GM12878 (cell line): ENCODE measurements around the gene SFR1. TPM values are rescaled to one million over a fixed set of nuclear protein-coding genes. Genes with fewer than 3 reads are reported as not detected.

Source experiments
- ATAC-seq: fragments of 200-7000 bp; cut with Tn5 transposase; 3 replicates; pipeline ENCODE4 v1.9.1; 2020; ENCODE audit warnings: mild to moderate bottlenecking, moderate library complexity
- BruUV-seq: library from RNA; stranded (reverse); fragments of 400-500 nt; replicated peaks from 2 replicates; lab custom pipeline; 2021; lab: Mats Ljungman, UMichigan
- CTCF ChIA-PET: fragments of 300-600 bp; sonication (Branson Sonifier 250); formaldehyde crosslinking; extraction: SDS; loops from one replicate; lab custom pipeline; 2021; ENCODE audit warnings: inconsistent platforms; lab: Yijun Ruan, JAX
- POLR2A ChIA-PET: fragments of 350-600 bp; formaldehyde crosslinking; extraction: SDS; loops from one replicate; lab custom pipeline; 2021; ENCODE audit warnings: inconsistent platforms; lab: Charles Lee
- RAD21 ChIA-PET: fragments of 300-600 bp; sonication (Branson Sonifier 250); formaldehyde crosslinking; loops from one replicate; lab custom pipeline; 2023; ENCODE audit warnings: antibody characterized with exemption; ENCODE audit not compliant: unreplicated experiment; lab: Charles Lee
- SMC1A ChIA-PET: fragments of 300-600 bp; sonication (Branson Sonifier 250); formaldehyde crosslinking; loops from one replicate; lab custom pipeline; 2023; ENCODE audit not compliant: unreplicated experiment, uncharacterized antibody; lab: Charles Lee
- DNase-seq: peaks from one replicate; pipeline ENCODE4 v3.0.0-alpha.2; 2011; ENCODE audit warnings: low read depth, low spot score
- FAIRE-seq: peaks from 3 replicates; lab custom pipeline; 2011; peaks lifted over from hg19 to GRCh38; lab: Jason Lieb, UNC
- H2AFZ ChIP-seq: 2 replicates; pipeline ENCODE4 v1.6.0; 2011; ENCODE audit warnings: low read depth, low read length, control low read depth; ENCODE audit not compliant: control insufficient read depth
- H3K27ac ChIP-seq: 2 replicates; pipeline ENCODE4 v1.5.1; 2011; ENCODE audit warnings: control low read depth; ENCODE audit not compliant: control insufficient read depth, insufficient read depth
- H3K27me3 ChIP-seq, 2 experiments: replicated peaks in 1 of 2; 2 replicates each; pipeline versions ENCODE4 v1.6.0 to v1.6.1; 2011; ENCODE audit warnings: low read length in 1 of 2; ENCODE audit not compliant: control insufficient read depth in 2 of 2, insufficient read depth in 2 of 2
- H3K36me3 ChIP-seq, 2 experiments: 2 replicates each; pipeline ENCODE4 v1.5.1; 2011; ENCODE audit warnings: low read length in 1 of 2; ENCODE audit not compliant: control insufficient read depth in 2 of 2, insufficient read depth in 2 of 2
- H3K4me1 ChIP-seq: 2 replicates; pipeline ENCODE4 v1.6.1; 2011; ENCODE audit warnings: mild to moderate bottlenecking, low read length, moderate library complexity, mixed read lengths; ENCODE audit not compliant: control insufficient read depth, insufficient read depth
- H3K4me2 ChIP-seq: 2 replicates; pipeline ENCODE4 v1.6.0; 2011; ENCODE audit warnings: control low read depth; ENCODE audit not compliant: control insufficient read depth, insufficient read depth
- H3K4me3 ChIP-seq: fragments of 200-600 bp; sonication (generic); 2 replicates; pipeline ENCODE4 v1.5.1; 2016
- H3K79me2 ChIP-seq: 2 replicates; pipeline ENCODE4 v1.6.0; 2011; ENCODE audit warnings: low read length; ENCODE audit not compliant: control insufficient read depth, insufficient read depth
- H3K9ac ChIP-seq: 2 replicates; pipeline ENCODE4 v1.8.0; 2011; ENCODE audit warnings: low read length, control low read depth, mixed read lengths; ENCODE audit not compliant: control insufficient read depth, insufficient read depth
- H3K9me3 ChIP-seq: replicated peaks from 3 replicates; pipeline ENCODE4 v1.5.1; 2011; ENCODE audit warnings: mild to moderate bottlenecking, low read length; ENCODE audit not compliant: control insufficient read depth, insufficient read depth
- H4K20me1 ChIP-seq: 2 replicates; pipeline ENCODE4 v1.6.0; 2011; ENCODE audit not compliant: control insufficient read depth, insufficient read depth
- BACH1 ChIP-seq: fragments of 450-650 bp; IDR thresholded peaks from 2 replicates; pipeline ENCODE4 v1.6.1; 2017; ENCODE audit warnings: mild to moderate bottlenecking, borderline replicate concordance
- BMI1 ChIP-seq: fragments of 450-650 bp; IDR thresholded peaks from 2 replicates; pipeline ENCODE4 v1.6.1; 2016; ENCODE audit warnings: mild to moderate bottlenecking, moderate library complexity, borderline replicate concordance
- EP300 ChIP-seq, 2 experiments: fragments of 150-350 bp in 1 of 2; IDR thresholded peaks; 2 replicates each; pipeline ENCODE4 v1.6.1; 2011 to 2012; ENCODE audit warnings: low read depth in 2 of 2, low read length in 2 of 2, borderline replicate concordance in 1 of 2, improper control_type of control experiment in 1 of 2, inconsistent platforms in 1 of 2; ENCODE audit not compliant: control insufficient read depth in 1 of 2
- ESRRA ChIP-seq: IDR thresholded peaks from 2 replicates; pipeline ENCODE4 v1.6.1; 2012; ENCODE audit warnings: mild to moderate bottlenecking, low read length, improper control_type of control experiment
- HDGF ChIP-seq: fragments of 450-650 bp; IDR thresholded peaks from 2 replicates; pipeline ENCODE4 v1.6.1; 2016; ENCODE audit warnings: antibody characterized with exemption
- IKZF1 ChIP-seq: fragments of 450-650 bp; conservative IDR thresholded peaks from 2 replicates; pipeline ENCODE4 v1.6.1; 2017; ENCODE audit warnings: antibody characterized with exemption, mild to moderate bottlenecking
- NRF1 ChIP-seq: conservative IDR thresholded peaks from 2 replicates; pipeline ENCODE4 v1.6.1; 2011; ENCODE audit warnings: mild to moderate bottlenecking, low read depth, low read length, improper control_type of control experiment
- POU2F2 ChIP-seq: IDR thresholded peaks from 3 replicates; pipeline ENCODE4 v1.6.1; 2011; ENCODE audit warnings: low read depth, mild to moderate bottlenecking, low read length, borderline replicate concordance
- TAF1 ChIP-seq: IDR thresholded peaks from 2 replicates; pipeline ENCODE4 v1.6.1; 2011; ENCODE audit warnings: mild to moderate bottlenecking, low read depth, low read length, borderline replicate concordance
- ZNF217 ChIP-seq: fragments of 450-650 bp; IDR thresholded peaks from 2 replicates; pipeline ENCODE4 v1.6.1; 2017; ENCODE audit warnings: antibody characterized with exemption, mild to moderate bottlenecking
- ZNF274 ChIP-seq: IDR thresholded peaks from one replicate; pipeline ENCODE4 v1.8.0; 2011; ENCODE audit not compliant: insufficient read length, insufficient read depth
- WGBS: methylation state at CpG from one replicate; pipeline ENCODE4 v1.1.6; 2016; ENCODE audit warnings: low lambda C conversion rate; ENCODE audit not compliant: insufficient replicate concordance, insufficient coverage; ENCODE audit errors: missing lambda C conversion rate; 5-methylcytosine and 5-hydroxymethylcytosine counted together
- in situ Hi-C: fragments of 300-500 bp; cut with MboI; formaldehyde crosslinking; loops from 9 replicates; pipeline ENCODE4 v1.14.3; 2018; ENCODE audit warnings: mixed read lengths
- intact Hi-C: fragments of 100-400 bp; cut with micrococcal nuclease; formaldehyde crosslinking; loops from one replicate; pipeline ENCODE4 v1.14.2; 2022; ENCODE audit not compliant: unreplicated experiment
- polyA plus RNA-seq, 11 experiments: library from polyadenylated mRNA; depleted of rRNA in 4 of 11; unstranded in 6 of 11; stranded (reverse) in 5 of 11; fragments of >200 nt; fragmentation: Nextera tagmentation in 4 of 11; fragmentation: Illumina TruSeq in 1 of 11; extraction: Ambion mirVana in 4 of 11; extraction: Trizol in 1 of 11; gene quantifications; 1 replicate in 1 of 11; 2 replicates in 10 of 11; pipeline versions ENCODE4 v1.2.1 to v1.2.3, GENCODE V29; 2011 to 2016; ENCODE audit warnings: inconsistent platforms in 2 of 11, missing spikeins in 2 of 11, low read depth in 1 of 11
- total RNA-seq, 4 experiments: library from RNA; depleted of rRNA in 3 of 4; stranded (reverse); fragments of >200 nt in 3 of 4; fragmentation: Illumina TruSeq in 1 of 4; extraction: Trizol in 1 of 4; gene quantifications; 2 replicates each; pipeline versions ENCODE4 v1.2.1 to v1.2.3, GENCODE V29; 2013 to 2021
- TF ChIP-seq, protein P1 (sequence below): IDR thresholded peaks from 2 replicates; pipeline ENCODE4 v1.6.1; 2012; ENCODE audit warnings: low read depth, low read length, improper control_type of control experiment
- TF ChIP-seq, protein P2 (sequence below): fragments of 450-650 bp; IDR thresholded peaks from 2 replicates; pipeline ENCODE4 v1.6.1; 2016; ENCODE audit warnings: mild to moderate bottlenecking, moderate library complexity, borderline replicate concordance
- TF ChIP-seq, protein P3 (sequence below): IDR thresholded peaks from 2 replicates; pipeline ENCODE4 v1.6.1; 2011; ENCODE audit warnings: borderline replicate concordance, low read depth, mild to moderate bottlenecking, moderate library complexity, low read length; ENCODE audit not compliant: insufficient read depth, poor library complexity, severe bottlenecking

The SFR1 gene
- total and polyA plus RNA-seq, 10 of the 15 experiments (the other 5 are each of a cell fraction or from before 2014, with no cell fraction given) = 6.9 to 31.5 (median 14.9) TPM

DNA sequence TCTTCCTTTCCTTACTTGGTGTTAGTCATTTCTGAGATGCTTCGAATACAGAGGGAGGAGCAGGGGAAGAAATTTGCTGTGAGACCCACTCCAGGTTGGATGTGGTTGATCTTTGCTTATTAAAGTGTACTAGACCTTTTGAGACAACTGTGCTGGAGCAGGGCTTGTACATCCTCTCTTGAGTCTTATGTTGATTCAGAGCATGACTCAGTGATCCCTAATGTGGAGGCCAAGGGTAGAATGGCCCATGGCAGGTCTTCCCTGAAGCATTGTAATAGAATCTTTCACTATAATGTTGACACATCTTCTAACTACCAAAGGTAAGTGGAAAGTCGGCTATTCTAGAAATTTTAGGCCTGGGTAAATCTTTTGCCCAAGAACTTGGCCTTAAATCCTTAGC, 17.0 kb upstream of the SFR1 start (continued):
- no peak for TF ChIP-seq NRF1
- TF ChIP-seq, protein P1, sequence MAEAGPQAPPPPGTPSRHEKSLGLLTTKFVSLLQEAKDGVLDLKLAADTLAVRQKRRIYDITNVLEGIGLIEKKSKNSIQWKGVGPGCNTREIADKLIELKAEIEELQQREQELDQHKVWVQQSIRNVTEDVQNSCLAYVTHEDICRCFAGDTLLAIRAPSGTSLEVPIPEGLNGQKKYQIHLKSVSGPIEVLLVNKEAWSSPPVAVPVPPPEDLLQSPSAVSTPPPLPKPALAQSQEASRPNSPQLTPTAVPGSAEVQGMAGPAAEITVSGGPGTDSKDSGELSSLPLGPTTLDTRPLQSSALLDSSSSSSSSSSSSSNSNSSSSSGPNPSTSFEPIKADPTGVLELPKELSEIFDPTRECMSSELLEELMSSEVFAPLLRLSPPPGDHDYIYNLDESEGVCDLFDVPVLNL = no peak
- TF ChIP-seq BMI1 = no peak
- TF ChIP-seq EP300 (IDR thresholded peaks at IDR 0.05; ENCODE audit: borderline replicate concordance in 1 of 2, control insufficient read depth in 1 of 2, low read depth in 2 of 2, low read length in 2 of 2) = no peak
- no peak for TF ChIP-seq HDGF

DNA sequence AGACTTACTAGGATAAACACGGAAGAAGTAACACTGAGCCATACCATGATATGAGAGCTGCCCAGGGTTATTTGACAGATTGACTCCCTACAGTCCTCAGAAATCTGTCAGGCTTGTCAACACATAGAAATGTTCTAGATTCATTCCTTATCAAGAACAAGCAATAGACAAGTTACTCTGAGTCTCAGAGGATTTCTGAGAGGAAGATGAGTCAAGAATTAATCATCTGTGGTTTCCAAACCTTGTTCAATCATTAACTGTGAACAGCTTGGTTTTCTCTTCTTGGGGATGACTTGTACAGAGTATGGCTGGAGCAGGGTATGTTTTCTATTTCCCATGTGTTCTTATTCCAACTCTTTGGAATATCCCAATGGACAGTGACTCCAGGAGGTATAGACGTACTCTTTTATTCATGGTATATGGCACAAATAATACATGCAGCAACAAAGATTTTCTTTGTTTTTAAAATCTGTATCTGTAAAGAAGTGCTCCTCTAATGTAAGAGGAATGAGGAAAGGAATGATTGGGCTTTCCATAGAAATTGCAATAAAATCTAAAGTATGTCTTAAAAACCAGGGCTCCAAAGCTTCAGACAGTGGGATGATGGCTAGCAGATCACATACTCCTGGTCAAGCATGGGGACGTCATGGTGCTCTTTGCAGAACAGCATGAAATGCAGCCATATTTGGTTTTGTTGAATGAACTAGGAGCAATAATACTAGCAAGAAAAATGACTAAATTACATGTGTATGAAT, 11.9 kb upstream of the SFR1 start:
- Histone ChIP-seq H3K9me3 (no peaks in the 10 kb centered on the region), H3K27ac (no peak overlapping the region), H3K4me1 (no peaks in the 10 kb centered on the region), H3K27me3 (no peaks in the 10 kb centered on the region), H3K4me3 (no peak overlapping the region), H2AFZ (no peak overlapping the region), H3K4me2 (no peak overlapping the region), H3K36me3 (no peaks in the 10 kb centered on the region), H4K20me1 (no peaks in the 10 kb centered on the region), H3K79me2 (no peaks in the 10 kb centered on the region), H3K9ac (no peak overlapping the region)
- FAIRE-seq (no peak), ATAC-seq (peak; percentile 97), DNase-seq (peak; percentile 40)
- ChIA-PET RAD21 (interaction anchor here (0.7 to 3.1 kb wide), 5 partner anchors 11 to 222 kb away, joined by 3 to 38 read pairs (median 5); partner anchors contain the start of gene SFR1), POLR2A (interaction anchor here (1.6 to 2.7 kb wide), 3 partner anchors 12 to 182 kb away, joined by 6 to 36 read pairs (median 6); partner anchors contain the start of gene SFR1), SMC1A (interaction anchor here (0.5 to 3.1 kb wide), 11 partner anchors 8 to 193 kb away, joined by 3 to 58 read pairs (median 5); partner anchors contain the start of gene SFR1), CTCF (interaction anchor here (0.5 to 2.6 kb wide), 7 partner anchors 12 to 222 kb away, joined by 3 to 47 read pairs (median 4); partner anchors contain the start of gene SFR1)
- in situ Hi-C loops (no loop called here), intact Hi-C loops (no loop called here)
- no TSS peak for BruUV-seq
- 72% methylated on average over 3 of the region's 3 CpGs for WGBS
- TF ChIP-seq, protein P2, sequence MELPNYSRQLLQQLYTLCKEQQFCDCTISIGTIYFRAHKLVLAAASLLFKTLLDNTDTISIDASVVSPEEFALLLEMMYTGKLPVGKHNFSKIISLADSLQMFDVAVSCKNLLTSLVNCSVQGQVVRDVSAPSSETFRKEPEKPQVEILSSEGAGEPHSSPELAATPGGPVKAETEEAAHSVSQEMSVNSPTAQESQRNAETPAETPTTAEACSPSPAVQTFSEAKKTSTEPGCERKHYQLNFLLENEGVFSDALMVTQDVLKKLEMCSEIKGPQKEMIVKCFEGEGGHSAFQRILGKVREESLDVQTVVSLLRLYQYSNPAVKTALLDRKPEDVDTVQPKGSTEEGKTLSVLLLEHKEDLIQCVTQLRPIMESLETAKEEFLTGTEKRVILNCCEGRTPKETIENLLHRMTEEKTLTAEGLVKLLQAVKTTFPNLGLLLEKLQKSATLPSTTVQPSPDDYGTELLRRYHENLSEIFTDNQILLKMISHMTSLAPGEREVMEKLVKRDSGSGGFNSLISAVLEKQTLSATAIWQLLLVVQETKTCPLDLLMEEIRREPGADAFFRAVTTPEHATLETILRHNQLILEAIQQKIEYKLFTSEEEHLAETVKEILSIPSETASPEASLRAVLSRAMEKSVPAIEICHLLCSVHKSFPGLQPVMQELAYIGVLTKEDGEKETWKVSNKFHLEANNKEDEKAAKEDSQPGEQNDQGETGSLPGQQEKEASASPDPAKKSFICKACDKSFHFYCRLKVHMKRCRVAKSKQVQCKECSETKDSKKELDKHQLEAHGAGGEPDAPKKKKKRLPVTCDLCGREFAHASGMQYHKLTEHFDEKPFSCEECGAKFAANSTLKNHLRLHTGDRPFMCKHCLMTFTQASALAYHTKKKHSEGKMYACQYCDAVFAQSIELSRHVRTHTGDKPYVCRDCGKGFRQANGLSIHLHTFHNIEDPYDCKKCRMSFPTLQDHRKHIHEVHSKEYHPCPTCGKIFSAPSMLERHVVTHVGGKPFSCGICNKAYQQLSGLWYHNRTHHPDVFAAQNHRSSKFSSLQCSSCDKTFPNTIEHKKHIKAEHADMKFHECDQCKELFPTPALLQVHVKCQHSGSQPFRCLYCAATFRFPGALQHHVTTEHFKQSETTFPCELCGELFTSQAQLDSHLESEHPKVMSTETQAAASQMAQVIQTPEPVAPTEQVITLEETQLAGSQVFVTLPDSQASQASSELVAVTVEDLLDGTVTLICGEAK = no peak
- TF ChIP-seq, protein P3, sequence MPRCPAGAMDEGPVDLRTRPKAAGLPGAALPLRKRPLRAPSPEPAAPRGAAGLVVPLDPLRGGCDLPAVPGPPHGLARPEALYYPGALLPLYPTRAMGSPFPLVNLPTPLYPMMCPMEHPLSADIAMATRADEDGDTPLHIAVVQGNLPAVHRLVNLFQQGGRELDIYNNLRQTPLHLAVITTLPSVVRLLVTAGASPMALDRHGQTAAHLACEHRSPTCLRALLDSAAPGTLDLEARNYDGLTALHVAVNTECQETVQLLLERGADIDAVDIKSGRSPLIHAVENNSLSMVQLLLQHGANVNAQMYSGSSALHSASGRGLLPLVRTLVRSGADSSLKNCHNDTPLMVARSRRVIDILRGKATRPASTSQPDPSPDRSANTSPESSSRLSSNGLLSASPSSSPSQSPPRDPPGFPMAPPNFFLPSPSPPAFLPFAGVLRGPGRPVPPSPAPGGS = no peak
- no peak for TF ChIP-seq POU2F2
- no peak for TF ChIP-seq ESRRA
- no peak for TF ChIP-seq TAF1
- no peak for TF ChIP-seq ZNF274
- TF ChIP-seq ZNF217 = 0 out of 2 replicates have a peak, but pooled peaks have one; percentile 21
- no peak for TF ChIP-seq BACH1
- peak; percentile 53 for TF ChIP-seq IKZF1
